ENCODE results near the gene UMPS. TPM values are rescaled to one million over a fixed set of nuclear protein-coding genes. Genes with fewer than 3 reads are reported as not detected.
"Not testable (repeated sequence)": the region's sequence is repeated elsewhere in the genome, so short reads cannot be mapped to it uniquely, and the experiment has no call there.

The UMPS gene
- total RNA-seq, 2 donors from 2014 or later: 23.1 to 25.3 TPM

GRCh38 chr3:124772081-124772831, 42.0 kb downstream of the UMPS start:
- DNase-seq (no peak), ATAC-seq (no peak)
- intact Hi-C loops (cut with DNase I, micrococcal nuclease): no loop called here

GRCh38 chr3:124773351-124774326, 43.4 kb downstream of the UMPS start:
- DNase-seq: no peak
- intact Hi-C loops (cut with DNase I, micrococcal nuclease): no loop called here
- no peak for ATAC-seq

- intact Hi-C loops (cut with DNase I, micrococcal nuclease): no loop called here
- no peak for DNase-seq
- ATAC-seq: no peak
These were observed 44.1 kb downstream of the UMPS start for GRCh38 chr3:124774327-124774718.

GRCh38 chr3:124774841-124775402, 44.7 kb downstream of the UMPS start:
- no peak for DNase-seq
- no peak for ATAC-seq
- intact Hi-C loops (cut with DNase I, micrococcal nuclease): no loop called here

GRCh38 chr3:124775877-124776276, 45.6 kb downstream of the UMPS start:
- intact Hi-C loops (cut with DNase I, micrococcal nuclease): no loop called here
- no peak for ATAC-seq

GRCh38 chr3:124776856-124777255, 46.6 kb downstream of the UMPS start:
- ATAC-seq (no peak), DNase-seq (no peak)
- intact Hi-C loops (cut with DNase I, micrococcal nuclease): no loop called here

More at GRCh38 chr3:124775877-124776276, 45.6 kb downstream of the UMPS start:
- no peak for DNase-seq

GRCh38 chr3:124777762-124778470, 47.7 kb downstream of the UMPS start:
- DNase-seq (no peak), ATAC-seq (no peak)
- intact Hi-C loops (cut with DNase I, micrococcal nuclease): no loop called here

- ATAC-seq: no peak
- intact Hi-C loops (cut with DNase I, micrococcal nuclease): no loop called here
- no peak for DNase-seq
These were observed 48.9 kb downstream of the UMPS start for GRCh38 chr3:124779116-124779515.

- DNase-seq: no peak
- intact Hi-C loops (cut with DNase I, micrococcal nuclease): no loop called here
- ATAC-seq: no peak
These were observed 49.5 kb downstream of the UMPS start for GRCh38 chr3:124779751-124780191.

GRCh38 chr3:124780356-124780755, 50.1 kb downstream of the UMPS start:
- peak; percentile 23 for ATAC-seq
- intact Hi-C loops (cut with DNase I, micrococcal nuclease): no loop called here
- peak in 1 of 2 donors; percentile 44 for DNase-seq

GRCh38 chr3:124780761-124781475, 50.7 kb downstream of the UMPS start:
- peak; percentile 40 to 59 for DNase-seq
- intact Hi-C loops (cut with DNase I, micrococcal nuclease): no loop called here
- ATAC-seq: peak; percentile 25

GRCh38 chr3:124781476-124782376, 51.5 kb downstream of the UMPS start:
- peak; percentile 46 for ATAC-seq
- DNase-seq: peak in 1 of 2 donors; percentile 35
- intact Hi-C loops (cut with DNase I, micrococcal nuclease): no loop called here

GRCh38 chr3:124782377-124782712, 52.1 kb downstream of the UMPS start:
- DNase-seq; intact Hi-C loops (cut with DNase I, micrococcal nuclease); ATAC-seq: not testable (repeated sequence)

- intact Hi-C loops (cut with DNase I, micrococcal nuclease): no loop called here
- no peak for ATAC-seq
- no peak for DNase-seq
These were observed 53.4 kb downstream of the UMPS start for GRCh38 chr3:124783696-124784095.

GRCh38 chr3:124784686-124785382, 54.6 kb downstream of the UMPS start:
- ATAC-seq: no peak
- no peak for DNase-seq
- intact Hi-C loops (cut with DNase I, micrococcal nuclease): no loop called here

GRCh38 chr3:124785973-124786372, 55.7 kb downstream of the UMPS start:
- no peak for DNase-seq
- ATAC-seq: no peak
- intact Hi-C loops (cut with DNase I, micrococcal nuclease): no loop called here

Data from left colon (tissue), 2 donors.